DND-41 (cell line): ENCODE data around the gene STAM2.
A peak's percentile ranks its signal among the peaks of the same experiment; 100 is the strongest.

ENCODE experiments used
- ATAC-seq: fragments of 200-7000 bp; cut with Tn5 transposase; 3 replicates; pipeline ENCODE4 v1.9.1; 2021; ENCODE audit warnings: low read depth; ENCODE audit not compliant: insufficient read depth
- DNase-seq: peaks from one replicate; pipeline ENCODE4 v3.0.0-alpha.2; 2020
- H2AFZ ChIP-seq: 2 replicates; pipeline ENCODE4 v1.6.0; 2012; ENCODE audit warnings: low read depth, low read length
- H3K27ac ChIP-seq: 2 replicates; pipeline ENCODE4 v1.5.1; 2012; ENCODE audit warnings: low read length, inconsistent platforms
- H3K27me3 ChIP-seq: fragments of 200-600 bp; sonication (generic); 2 replicates; pipeline ENCODE4 v1.6.0; 2012; ENCODE audit warnings: low read length, mild to moderate bottlenecking, inconsistent platforms; ENCODE audit not compliant: insufficient read depth, poor library complexity
- H3K36me3 ChIP-seq: 2 replicates; pipeline ENCODE4 v1.5.1; 2012; ENCODE audit warnings: low read length, inconsistent platforms; ENCODE audit not compliant: insufficient read depth
- H3K4me1 ChIP-seq: 2 replicates; pipeline ENCODE4 v1.5.1; 2012; ENCODE audit warnings: mild to moderate bottlenecking, low read length; ENCODE audit not compliant: insufficient read depth
- H3K4me2 ChIP-seq: 2 replicates; pipeline ENCODE4 v1.6.0; 2012; ENCODE audit warnings: mild to moderate bottlenecking, moderate library complexity, low read length, inconsistent platforms; ENCODE audit not compliant: insufficient read depth
- H3K4me3 ChIP-seq, 2 experiments: fragments of 200-600 bp in 1 of 2; shearing (Covaris generic) in 1 of 2; 2 replicates each; pipeline ENCODE4 v1.5.1; 2012 to 2016; ENCODE audit warnings: inconsistent platforms in 2 of 2, low read length in 2 of 2, mild to moderate bottlenecking in 2 of 2, low read depth in 1 of 2, moderate library complexity in 1 of 2
- H3K79me2 ChIP-seq: 2 replicates; pipeline ENCODE4 v1.6.0; 2012; ENCODE audit warnings: low read length, inconsistent platforms; ENCODE audit not compliant: insufficient read depth
- H3K9ac ChIP-seq: 2 replicates; pipeline ENCODE4 v1.6.0; 2012; ENCODE audit warnings: low read depth, mild to moderate bottlenecking, inconsistent platforms, low read length, moderate library complexity
- H3K9me3 ChIP-seq: 2 replicates; pipeline ENCODE4 v1.5.1; 2012; ENCODE audit warnings: low read length, moderate library complexity, mild to moderate bottlenecking, inconsistent platforms; ENCODE audit not compliant: insufficient read depth, severe bottlenecking
- H4K20me1 ChIP-seq: 2 replicates; pipeline ENCODE4 v1.6.0; 2012; ENCODE audit warnings: low read length; ENCODE audit not compliant: insufficient read depth
- CTCF ChIP-seq: IDR thresholded peaks from 2 replicates; pipeline ENCODE4 v1.5.1; 2012; ENCODE audit warnings: borderline replicate concordance, low read length, moderate library complexity, mild to moderate bottlenecking; ENCODE audit not compliant: poor library complexity, severe bottlenecking; ENCODE audit errors: extremely low read depth
- EZH2 ChIP-seq: IDR thresholded peaks from 3 replicates; pipeline ENCODE4 v1.6.1; 2012; ENCODE audit warnings: borderline replicate concordance, low read depth, mild to moderate bottlenecking, moderate library complexity, low read length, inconsistent platforms; ENCODE audit not compliant: severe bottlenecking

STAM2 gene

DNA sequence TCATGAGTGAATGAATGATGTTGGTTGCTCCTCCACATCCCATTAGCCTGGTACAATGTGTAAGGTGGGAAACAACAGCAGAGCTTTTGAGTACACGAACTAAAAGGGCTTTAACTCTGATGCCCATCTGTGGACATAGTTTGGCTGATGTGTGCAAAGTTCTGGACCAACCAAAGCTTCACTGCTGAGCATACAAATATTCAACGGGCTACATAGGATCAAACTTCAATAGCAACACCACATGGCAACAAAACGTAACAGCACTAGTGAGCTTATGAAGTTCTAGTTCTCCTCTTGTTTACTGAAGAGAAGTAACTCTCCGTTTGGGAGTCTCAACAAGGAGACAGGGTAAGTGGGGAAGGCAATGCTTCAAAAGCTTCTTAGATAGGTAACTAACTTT, 20.4 kb downstream of the STAM2 start:
- H3K79me2 ChIP-seq = peaks cover 75% of the 10 kb centered on the region
- H3K36me3 ChIP-seq = peaks cover 8% of the 10 kb centered on the region
- TF ChIP-seq EZH2 = no peak
- TF ChIP-seq CTCF = no peak
- no peak overlapping the region for H2AFZ ChIP-seq
- H3K4me2 ChIP-seq = no peak overlapping the region
- DNase-seq (no peak), ATAC-seq (no peak)
- no peak overlapping the region for H3K27ac ChIP-seq
- no peaks in the 10 kb centered on the region for H3K9me3 ChIP-seq
- peaks cover 25% of the 10 kb centered on the region; the same call in 1 of the 2 replicates for H4K20me1 ChIP-seq
- no peaks in the 10 kb centered on the region for H3K4me1 ChIP-seq
- no peak overlapping the region for H3K9ac ChIP-seq
- H3K27me3 ChIP-seq = no peaks in the 10 kb centered on the region
- H3K4me3 ChIP-seq = no peak overlapping the region

GRCh38 chr2:152154462-152154861, 21.1 kb downstream of the STAM2 start:
- no peak overlapping the region for H3K4me2 ChIP-seq
- H3K9ac ChIP-seq = no peak overlapping the region
- no peak overlapping the region for H3K27ac ChIP-seq
- no peak for ATAC-seq
- no peak overlapping the region for H3K4me3 ChIP-seq
- no peaks in the 10 kb centered on the region for H3K27me3 ChIP-seq
- peaks cover 74% of the 10 kb centered on the region for H3K79me2 ChIP-seq
- H3K9me3 ChIP-seq = no peaks in the 10 kb centered on the region
- peaks cover 8% of the 10 kb centered on the region for H3K36me3 ChIP-seq
- no peaks in the 10 kb centered on the region for H3K4me1 ChIP-seq
- no peak overlapping the region for H2AFZ ChIP-seq
- peaks cover 29% of the 10 kb centered on the region; the same call in 1 of the 2 replicates for H4K20me1 ChIP-seq
- TF ChIP-seq EZH2 (no peak), CTCF (no peak)
- DNase-seq = no peak

DNA sequence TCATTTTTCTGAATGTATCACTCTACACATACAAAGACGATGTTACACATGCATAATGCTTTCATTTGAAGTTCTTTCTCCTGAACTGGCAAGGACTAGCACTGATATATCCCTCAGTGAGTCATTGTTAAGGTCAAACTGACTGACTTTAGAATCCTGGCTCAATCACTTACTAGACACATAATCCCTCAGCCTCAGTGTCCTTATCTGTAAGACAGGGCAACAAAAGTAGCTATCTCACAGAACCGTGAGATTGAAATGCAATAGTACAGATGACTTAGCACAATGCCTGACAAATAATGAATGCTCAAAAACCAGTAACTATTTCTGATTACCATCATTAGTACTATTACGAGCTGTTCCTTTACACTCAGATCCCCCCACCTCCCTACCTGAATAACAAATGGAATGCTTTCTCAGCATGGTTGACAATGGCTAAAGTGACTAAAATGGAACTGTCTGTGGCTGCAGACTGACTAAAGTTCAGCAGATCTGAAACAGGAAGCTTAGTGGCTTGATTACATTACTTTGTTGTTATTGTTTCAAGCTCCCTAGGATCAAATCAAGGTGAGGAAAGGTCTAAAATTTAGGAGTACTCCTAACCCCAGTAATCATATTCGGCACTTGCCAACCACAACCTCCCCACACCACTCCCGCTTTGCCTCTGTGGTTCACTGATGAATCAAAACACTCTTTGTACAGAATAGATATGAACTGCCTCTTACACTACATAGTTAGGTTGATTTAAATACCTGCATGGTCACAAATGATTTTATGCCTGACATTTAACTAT, 40.9 kb downstream of the STAM2 start:
- H3K27me3 ChIP-seq = no peaks in the 10 kb centered on the region
- no peak overlapping the region for H3K4me3 ChIP-seq
- no peak for DNase-seq
- ATAC-seq = peak; percentile 27; the same call in 1 of the 3 replicates
- no peaks in the 10 kb centered on the region for H4K20me1 ChIP-seq
- H2AFZ ChIP-seq = no peak overlapping the region
- no peak overlapping the region for H3K4me2 ChIP-seq
- no peak for TF ChIP-seq EZH2
- no peak for TF ChIP-seq CTCF
- H3K36me3 ChIP-seq = peaks cover 4% of the 10 kb centered on the region; the same call in 1 of the 2 replicates
- no peaks in the 10 kb centered on the region for H3K4me1 ChIP-seq
- H3K9me3 ChIP-seq = no peaks in the 10 kb centered on the region
- no peak overlapping the region for H3K9ac ChIP-seq
- H3K79me2 ChIP-seq = no peaks in the 10 kb centered on the region
- no peak overlapping the region for H3K27ac ChIP-seq
